ENCODE results near the gene LMF2.

Gene LMF2, protein sequence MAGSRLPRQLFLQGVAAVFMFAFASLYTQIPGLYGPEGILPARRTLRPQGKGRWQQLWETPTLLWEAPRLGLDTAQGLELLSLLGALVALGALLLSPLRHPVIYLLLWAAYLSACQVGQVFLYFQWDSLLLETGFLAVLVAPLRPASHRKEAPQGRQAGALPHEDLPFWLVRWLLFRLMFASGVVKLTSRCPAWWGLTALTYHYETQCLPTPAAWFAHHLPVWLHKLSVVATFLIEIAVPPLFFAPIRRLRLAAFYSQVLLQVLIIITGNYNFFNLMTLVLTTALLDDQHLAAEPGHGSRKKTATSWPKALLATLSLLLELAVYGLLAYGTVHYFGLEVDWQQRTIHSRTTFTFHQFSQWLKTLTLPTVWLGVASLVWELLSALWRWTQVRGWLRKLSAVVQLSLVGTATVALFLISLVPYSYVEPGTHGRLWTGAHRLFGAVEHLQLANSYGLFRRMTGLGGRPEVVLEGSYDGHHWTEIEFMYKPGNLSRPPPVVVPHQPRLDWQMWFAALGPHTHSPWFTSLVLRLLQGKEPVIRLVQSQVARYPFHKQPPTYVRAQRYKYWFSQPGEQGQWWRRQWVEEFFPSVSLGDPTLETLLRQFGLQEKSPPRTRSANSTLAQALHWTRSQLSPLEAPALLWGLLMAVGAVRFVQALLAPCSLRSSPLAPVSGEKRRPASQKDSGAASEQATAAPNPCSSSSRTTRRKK

DNA sequence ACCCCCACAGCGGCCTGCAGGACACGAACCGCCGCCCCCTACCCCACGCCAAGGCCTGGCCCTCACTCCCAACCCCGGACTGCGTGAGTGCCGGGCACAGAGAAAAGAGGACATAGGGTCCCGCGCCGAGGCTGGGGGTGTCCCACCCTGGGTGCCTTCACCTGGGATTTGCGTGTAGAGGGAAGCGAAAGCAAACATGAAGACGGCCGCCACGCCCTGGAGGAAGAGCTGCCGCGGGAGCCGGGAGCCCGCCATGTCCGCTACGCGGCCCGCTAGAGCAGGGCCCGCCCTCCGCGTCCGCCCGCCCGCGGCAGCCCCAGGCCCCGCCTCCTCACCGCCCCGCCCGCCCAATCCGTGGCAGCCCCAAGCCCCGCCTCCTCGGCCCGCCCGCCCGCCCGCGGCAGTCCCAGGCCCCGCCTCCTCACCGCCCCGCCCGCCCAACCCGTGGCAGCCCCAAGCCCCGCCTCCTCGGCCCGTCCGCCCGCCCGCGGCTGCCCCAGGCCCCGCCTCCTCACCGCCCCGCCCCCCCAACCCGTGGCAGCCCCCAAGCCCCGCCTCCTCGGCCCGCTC is at the start of gene LMF2:
TSS of gene LMF2 (minus strand) at position 282 of the 570 bp plus-strand sequence. CDS start at position 255, 27 bp downstream.
- no peak for DNase-seq

DNA sequence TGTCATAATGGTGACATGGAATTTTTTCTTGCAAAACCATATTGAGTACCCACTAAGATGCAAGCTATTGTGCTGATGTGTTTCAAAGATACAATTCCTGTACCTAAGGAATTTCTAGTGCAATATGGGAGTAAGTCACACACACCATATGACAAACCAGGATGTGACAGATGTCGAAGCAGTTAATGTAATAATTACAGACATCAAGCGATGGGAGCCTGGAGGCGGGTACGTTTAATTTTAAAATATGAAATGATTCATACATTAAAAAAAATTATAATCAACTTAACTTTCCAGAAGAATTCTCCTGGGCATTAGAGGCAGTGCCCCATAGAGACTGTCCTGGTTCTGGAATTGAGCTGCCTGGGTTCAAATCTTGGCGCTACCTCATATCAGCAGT is 49.2 kb upstream of the LMF2 start:
- DNase-seq: no peak

DNA sequence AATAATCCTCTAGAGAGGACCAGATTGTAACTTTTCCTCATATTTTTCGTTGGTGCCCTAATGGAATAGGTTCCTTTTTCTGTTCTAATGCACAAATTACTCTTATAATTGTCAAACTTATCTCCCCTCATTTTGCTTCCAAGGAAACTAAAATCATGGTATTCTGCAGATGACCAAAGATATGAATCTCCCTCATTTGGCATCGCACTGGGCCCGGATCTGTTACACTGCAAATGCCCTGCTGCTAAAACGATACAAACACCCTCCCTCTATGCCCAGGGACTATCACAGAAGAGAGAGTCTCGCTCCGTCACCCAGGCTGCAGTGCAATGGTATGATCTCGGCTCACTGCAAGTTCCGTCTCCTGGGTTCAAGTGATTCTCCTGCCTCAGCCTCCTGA is 45.8 kb upstream of the LMF2 start:
- no peak for DNase-seq

DNA sequence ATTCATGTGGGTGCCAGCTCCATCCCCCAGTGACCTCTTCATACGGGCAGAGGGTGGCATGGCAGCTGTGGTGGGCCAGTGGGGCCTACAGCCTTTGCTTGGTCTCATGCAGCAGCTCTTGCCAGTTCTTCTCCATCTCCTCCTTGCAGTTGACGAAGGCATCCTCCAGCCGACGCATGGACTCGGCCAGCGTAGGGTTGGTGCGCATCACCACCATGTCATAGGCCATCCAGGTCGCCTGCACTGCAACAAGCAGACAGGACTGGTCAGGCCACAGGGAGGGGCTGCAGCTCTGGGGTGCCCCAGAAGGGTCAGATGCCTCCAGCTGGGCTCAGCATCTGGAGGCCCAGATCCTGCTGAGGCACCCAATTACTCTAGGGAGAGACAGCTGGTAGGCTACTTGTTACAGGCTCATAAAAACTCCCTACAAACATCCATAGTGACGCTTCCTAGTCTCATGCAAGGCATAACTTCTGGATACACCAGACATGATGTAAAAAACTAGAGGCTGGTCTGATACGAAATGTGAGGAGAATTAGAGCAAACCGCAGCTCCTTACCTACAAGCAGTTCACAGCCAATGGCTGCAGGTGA is 43.8 kb upstream of the LMF2 start:
- DNase-seq: no peak

DNA sequence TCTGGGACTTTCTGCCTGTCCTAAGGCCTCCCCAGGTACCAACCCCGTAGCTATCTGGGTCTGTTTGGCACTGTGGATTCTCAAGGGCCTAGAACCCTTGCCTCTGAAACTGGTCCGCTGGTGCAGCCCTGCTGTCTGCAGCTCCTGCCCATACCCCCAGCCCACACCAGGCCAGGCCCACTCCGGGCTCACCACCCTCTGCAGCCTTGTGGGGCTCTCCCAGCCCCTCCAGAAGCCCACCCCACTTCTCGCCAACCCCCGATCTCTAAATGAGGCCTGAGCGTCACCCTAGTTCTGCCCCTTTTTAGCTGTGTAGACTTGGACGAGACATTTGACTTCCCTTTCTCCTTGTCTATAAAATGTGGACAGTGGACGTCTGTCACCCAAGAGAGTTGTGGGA is 42.9 kb upstream of the LMF2 start:
- no peak for DNase-seq

DNA sequence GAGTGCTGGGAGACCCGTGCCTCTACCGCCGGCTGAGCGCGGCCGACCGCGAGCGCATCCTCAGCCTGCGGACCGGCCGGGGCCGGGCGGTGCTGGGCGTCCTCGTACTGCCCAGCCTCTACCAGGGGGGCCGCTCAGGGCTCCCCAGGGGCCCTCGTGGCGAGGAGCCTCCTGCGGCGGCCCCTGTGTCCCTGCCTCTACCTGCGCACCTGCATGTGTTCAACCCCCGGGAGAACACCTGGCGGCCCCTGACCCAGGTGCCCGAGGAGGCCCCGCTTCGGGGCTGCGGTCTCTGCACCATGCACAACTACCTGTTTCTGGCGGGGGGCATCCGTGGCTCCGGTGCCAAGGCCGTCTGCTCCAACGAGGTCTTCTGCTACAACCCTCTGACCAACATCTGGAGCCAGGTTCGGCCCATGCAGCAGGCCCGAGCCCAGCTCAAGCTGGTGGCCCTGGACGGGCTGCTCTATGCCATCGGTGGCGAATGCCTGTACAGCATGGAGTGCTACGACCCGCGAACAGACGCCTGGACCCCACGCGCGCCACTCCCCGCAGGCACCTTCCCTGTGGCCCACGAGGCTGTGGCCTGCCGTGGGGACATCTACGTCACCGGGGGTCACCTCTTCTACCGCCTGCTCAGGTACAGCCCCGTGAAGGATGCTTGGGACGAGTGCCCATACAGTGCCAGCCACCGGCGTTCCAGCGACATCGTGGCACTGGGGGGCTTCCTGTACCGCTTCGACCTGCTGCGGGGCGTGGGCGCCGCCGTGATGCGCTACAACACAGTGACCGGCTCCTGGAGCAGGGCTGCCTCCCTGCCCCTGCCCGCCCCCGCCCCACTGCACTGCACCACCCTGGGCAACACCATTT is 41.7 kb upstream of the LMF2 start:
- no peak for DNase-seq

DNA sequence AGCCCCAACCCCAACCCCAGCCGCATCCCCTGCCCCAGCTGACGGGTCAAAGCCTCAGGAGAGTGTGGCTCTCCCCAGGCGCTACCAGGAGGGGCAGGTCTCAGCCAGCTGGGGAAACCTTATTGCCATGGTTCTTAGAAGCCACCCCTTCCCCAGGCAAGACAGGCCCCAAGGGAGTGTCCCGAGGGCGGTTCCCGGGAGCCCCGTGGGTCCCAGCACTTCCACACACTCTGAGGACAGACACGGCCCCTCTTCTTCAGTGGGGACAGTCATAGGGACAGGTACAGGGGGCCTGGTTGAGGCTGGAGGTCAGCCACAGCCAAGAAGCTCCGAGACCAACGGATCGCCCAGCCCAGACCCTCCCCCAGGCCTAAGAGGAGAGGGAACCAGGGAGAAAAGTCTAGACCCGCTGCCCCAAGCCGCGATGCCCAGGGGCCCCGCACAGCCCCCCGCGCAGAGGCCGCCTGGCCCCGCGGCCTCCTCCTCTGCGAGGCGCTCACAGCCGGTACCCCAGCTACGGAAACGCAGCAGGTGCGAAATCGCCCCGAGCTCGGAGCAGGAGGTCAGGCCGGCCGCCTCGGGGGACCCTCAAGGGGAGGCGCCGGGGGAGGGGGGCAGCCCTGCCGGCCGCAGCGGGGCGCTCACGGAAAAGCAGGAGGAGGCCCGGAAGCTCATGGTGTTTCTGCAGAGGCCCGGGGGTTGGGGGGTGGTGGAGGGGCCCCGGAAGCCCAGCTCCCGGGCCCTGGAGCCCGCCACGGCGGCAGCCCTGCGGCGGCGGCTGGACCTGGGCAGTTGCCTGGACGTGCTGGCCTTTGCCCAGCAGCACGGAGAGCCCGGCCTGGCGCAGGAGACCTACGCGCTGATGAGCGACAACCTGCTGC is 40.8 kb upstream of the LMF2 start:
- no peak for DNase-seq

DNA sequence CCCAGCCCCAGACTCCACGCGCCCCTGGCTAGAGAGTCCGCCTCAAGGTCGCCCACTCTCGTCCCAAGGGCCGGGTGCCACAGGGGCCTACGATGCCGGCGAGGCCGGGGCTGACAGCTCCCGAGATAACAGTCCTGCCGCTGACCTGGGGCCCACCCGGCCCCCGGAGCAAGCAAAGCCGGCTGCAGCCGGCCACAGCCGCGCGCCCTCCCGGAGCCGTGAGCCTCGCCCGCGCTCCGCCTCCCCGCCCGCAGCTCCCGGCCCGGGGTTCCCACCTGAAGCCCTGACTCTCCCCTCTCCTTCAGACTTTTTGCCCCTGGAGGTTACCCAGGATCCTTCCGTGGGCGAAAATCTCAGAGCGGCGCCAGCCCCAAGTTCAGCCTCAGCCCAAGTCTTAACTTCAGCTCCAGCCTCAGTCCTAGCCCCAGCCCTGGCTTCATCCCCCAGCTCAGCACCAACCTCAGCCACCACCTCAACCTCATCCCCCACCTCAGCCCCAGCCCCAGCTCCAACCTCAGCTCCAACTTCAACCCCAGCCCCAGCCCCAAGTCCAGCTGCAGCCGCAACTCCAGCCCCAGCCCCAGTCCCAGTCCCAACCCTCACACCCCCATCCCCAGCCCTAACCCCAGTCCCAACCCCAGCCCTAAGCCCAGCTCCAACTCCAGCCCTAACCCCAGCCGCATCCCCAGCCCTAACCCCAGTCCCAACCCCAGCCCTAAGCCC is 39.9 kb upstream of the LMF2 start:
- no peak for DNase-seq

DNA sequence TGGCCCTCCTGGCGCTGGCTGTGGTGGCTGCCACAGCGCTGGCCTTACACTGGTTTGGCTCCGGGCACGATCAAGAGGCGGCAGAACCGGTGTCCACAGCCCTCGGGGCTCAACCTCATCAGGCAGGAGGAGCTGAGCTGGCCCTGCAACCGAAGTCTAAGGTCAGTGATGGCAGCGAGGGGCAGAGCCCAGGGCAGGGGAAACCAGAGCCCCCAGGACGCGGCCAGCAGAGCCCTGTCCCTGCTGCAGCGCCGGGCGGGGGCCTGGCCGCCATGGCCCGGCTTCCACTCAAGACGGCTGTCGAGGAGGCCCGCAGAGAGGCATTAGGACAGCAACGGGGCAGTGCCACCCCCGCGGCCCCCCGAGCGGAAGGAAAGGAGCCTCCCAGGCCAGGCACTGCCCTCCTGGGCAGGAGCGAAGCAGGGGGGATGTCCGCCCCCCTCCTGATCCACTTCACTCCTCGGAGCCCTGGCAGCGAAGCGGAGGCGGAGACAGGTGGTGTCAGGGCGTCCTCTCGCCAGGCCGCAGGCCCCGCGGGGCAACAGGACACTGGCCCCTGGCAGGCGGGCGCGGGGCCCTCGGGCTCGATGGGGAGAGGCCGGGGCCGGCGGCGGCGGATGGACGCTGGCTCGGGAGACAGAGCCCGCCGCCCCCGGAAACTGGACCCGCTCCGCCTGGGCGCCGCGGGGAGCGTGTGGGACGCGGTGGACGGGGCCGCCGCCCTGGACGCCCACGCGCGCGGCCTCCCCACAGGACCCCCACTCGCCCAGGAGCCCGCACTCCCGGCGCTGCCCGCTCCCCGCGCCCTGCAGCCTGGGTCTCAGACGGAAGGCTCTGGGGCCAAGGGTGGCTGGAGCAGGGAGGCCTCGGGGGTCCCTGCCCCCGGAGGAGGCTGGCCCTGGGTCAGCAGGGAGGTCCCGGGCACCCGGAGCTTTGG is 39.1 kb upstream of the LMF2 start:
- no peak for DNase-seq

DNA sequence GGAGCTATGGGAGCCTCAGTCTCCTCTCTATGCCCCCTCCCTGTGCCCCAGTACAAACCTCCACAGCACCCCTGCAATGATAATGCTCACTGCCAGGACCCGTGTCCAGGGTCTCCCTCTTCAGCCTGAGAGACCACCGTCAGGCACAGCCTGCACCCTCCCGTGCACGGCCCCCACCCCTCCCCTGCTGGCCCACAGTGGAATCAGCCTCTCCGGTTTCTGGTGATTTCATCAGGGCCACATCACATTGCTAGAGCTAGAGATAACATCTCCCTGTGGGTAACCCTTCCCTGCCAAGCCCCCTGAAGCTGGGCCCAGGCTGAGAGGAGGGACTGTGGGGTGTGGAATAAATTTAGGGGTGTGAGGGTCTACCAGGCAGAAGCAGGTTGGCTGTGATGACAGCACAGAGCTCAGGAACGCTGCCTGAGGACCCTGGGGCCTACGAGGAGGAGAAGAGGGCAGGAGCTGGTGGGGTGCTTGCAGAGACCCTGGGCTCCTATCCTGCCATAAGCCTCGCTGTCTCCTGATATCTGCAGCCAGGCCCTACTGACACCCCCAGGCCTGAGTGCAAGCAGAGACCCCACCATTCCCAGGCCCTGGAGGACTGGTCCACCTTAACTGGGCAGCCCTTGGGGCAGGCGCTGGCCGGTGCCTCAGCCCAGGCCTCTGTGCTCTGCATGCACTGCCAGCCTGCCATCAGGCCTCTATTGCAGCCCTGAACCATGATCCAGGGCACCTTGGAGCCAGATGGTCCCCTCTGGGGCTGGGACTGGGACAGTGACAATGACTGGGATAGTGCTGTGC is 38.2 kb upstream of the LMF2 start, which contains the start of gene KLHDC7B:
TSS of gene KLHDC7B (plus strand) at position 378 of the 804 bp plus-strand sequence. CDS start at position 723, 345 bp downstream.
- DNase-seq: peak; percentile 32

DNA sequence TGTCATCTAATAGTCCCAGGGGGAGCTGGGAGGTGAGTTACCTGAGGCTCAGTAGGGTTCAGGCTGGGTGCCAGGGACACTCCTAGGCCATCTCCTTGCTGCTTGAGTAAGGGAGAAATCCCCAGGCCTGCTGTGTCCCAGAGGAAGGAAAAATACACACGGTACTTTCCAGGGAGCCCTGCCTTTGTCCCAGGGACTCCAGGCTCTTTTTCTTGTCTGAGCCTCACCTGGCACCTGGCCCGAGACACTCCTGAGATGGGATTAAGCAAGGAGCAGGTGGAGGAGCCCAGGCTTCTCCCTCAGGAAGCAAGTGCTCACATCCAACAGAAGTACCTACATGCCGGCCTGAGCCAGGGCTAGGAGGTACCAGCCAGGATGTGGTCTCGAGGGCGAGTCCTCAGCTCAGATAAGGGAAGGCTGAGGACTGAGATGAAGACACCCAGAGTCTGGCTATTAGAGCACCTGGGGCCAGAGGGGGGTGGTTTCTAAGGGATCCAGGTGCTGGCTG is 37.3 kb upstream of the LMF2 start:
- no peak for DNase-seq

DNA sequence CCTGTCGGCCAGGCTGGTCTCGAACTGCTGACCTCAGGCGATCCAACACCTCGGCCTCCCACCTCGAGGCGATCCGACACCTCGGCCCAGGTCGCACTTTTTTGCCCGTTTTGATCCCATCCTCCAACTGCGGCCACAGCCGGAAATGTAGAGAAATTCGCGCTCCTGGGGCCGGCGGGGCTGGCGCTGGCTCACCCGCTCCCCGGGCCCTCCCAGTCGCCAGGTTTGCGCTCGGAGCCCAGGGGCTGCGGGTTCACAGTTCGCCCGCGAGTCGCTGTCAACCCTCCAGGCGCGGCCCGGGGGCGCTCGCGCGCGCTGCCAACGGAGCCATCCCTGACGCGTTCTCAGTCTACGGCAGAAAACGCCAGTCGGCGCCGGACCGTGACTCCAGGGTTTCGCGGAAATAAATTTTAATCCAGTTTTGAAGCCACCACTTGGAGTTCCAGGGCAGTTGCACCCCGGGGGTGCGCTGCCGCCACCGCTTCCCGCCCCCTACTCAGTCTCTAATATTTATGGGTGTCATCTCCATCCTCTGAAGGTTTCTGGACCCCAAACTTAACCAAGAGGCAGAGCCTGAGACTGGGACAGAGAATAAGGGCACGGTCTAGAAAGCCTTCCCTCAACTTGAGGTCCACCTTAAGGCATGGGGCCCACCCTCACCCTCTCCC is 36.7 kb upstream of the LMF2 start:
- DNase-seq: peak; percentile 80

DNA sequence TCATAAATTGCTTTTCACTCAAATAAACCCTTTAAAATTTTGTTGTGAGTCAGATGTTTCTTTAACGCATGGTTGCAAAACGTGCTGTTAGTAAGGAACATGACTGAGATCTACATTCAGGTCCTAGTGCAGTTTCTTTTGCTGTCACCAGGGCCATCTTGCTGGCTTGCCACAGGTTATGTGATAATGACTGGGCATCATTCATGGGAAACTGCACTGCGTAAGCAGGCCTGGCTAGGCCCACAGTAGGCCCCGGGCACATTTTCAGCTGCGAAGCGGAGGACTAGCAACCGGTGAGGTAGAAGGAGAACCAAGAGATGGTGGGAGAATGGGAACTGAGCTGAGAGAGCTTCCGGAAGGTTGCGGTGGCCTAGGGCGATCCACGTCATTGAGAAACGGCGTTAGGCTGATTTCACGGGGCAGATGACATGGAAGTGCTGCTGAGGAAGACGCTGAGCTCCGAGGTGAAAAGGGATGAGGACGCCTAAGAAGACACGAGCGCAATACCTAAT is 35.0 kb upstream of the LMF2 start:
- no peak for DNase-seq

DNA sequence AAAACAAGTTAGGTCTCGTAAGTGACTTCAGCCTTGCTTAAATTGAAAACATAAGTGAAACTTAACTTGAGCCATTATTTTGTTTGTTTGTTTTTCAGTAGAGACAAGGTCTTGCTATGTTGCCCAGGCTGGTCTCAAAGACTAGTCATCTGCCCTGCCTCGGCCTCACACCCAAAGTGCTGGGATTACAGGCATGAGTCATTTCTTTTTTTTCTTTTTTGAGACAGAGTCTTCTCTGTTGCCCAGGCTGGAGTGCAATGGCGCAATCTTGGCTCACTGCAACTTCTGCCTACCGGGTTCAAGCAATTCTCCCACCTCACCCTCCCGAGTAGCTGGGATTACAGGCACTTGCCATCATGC is 34.1 kb upstream of the LMF2 start:
- peak; percentile 88 for DNase-seq

DNA sequence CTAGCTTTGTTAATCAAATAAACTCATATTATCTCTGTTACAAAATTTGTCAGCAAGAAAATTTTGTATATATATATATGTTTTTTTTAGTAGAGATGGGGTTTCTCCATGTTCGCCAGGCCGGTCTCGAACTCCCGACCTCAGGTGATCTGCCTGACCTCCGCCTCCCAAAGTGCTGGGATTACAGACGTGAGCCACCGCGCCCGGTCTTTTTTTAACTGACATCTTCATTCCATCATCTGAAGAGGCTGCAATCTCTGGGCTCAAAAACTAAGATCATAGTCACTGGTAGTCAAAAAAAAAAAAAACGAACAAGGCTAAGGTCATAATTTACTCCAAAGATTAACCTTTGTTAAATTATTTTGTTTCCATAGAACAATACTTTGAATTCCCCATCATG is 32.9 kb upstream of the LMF2 start:
- DNase-seq: no peak

DNA sequence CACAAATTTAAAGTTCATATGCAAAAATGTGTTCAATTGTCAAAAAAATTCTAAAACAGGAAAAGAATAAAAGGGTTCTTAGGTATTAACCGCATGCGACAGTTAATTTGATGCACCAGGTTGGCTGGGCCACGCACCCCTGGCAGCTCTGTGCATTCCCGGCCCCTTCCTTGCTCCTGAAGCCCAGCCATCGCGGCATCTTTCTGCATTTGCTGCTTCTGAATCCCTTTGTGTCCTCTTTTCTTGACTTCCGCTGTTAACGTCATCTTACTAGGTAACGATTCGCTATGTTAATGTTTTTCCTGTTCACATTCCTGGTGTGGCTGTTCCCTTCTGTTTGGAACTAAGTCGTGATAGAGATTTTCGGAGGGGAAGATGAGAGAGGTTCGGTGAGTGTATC is 30.3 kb upstream of the LMF2 start:
- no peak for DNase-seq

DNA sequence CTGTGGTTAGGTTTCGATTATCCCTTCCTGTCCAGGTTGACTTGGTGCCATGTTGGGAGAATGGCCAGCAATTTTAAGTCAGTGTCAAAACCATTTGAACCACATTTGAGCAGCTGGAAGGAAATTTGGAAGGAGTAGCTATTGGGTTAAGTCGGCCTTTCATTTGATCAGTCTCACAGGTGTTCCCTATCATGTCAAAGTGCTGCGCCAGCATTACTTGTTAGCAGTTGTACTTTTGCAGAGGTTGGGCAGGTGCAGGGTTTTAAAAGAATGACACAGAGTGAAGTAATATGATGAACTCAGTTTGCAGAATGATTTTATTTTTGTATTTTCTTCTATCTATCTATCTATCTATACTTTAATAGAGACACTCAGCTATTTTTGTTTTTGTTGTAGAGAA is 28.7 kb upstream of the LMF2 start:
- DNase-seq: no peak

DNA sequence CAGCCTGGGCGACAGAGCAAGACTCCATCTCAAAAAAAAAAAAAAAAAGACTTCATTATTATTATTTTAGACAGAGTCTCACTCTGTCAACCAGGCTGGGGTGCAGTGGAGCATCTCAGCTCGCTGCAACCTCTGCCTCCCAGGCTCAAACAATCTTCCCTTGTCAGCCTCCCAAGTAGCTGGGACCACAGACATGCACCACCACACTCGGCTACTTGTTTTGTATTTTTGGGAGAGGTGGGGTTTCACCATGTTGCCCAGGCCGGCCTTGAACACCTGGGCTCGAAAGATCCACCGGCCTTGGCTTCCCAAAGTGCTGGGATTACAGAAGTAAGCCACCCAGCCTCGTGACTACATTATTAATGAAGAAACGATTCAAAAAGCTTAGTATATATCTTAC is 27.6 kb upstream of the LMF2 start:
- no peak for DNase-seq
